ENCODE data around the gene GAS7. TPM values are rescaled to one million over a fixed set of nuclear protein-coding genes. Genes with fewer than 3 reads are reported as not detected.

GAS7 gene
- total RNA-seq, 2 donors from 2014 or later = 10.3 to 144 TPM

DNA sequence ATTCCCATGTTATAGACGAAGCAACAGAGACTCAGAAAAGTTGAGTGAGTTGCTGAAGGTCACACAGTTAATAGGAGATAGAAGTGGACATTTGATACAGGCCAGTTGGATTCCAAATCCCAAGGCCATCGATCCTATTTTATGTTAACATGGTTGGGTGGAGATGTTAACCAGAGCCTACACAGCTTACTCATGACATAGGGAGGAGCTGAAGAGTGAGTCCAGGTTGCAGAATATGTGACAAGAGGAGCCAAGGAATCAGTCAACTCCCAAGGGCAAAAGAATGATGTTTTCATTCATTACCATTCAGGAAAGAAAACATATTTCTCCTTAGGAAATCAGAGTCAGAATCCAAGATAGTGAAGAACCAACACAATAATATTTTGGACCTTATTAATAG lies 40.3 kb upstream of the GAS7 start:
- WGBS = 89% methylated on average over 2 of the region's 2 CpGs
- TF ChIP-seq, protein P1, sequence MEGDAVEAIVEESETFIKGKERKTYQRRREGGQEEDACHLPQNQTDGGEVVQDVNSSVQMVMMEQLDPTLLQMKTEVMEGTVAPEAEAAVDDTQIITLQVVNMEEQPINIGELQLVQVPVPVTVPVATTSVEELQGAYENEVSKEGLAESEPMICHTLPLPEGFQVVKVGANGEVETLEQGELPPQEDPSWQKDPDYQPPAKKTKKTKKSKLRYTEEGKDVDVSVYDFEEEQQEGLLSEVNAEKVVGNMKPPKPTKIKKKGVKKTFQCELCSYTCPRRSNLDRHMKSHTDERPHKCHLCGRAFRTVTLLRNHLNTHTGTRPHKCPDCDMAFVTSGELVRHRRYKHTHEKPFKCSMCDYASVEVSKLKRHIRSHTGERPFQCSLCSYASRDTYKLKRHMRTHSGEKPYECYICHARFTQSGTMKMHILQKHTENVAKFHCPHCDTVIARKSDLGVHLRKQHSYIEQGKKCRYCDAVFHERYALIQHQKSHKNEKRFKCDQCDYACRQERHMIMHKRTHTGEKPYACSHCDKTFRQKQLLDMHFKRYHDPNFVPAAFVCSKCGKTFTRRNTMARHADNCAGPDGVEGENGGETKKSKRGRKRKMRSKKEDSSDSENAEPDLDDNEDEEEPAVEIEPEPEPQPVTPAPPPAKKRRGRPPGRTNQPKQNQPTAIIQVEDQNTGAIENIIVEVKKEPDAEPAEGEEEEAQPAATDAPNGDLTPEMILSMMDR (IDR thresholded peaks at IDR 0.05) = no peak
- TF ChIP-seq POLR2A (IDR thresholded peaks at IDR 0.05) = no peak
- no peak for TF ChIP-seq POLR2AphosphoS5 (IDR thresholded peaks at IDR 0.05)

DNA sequence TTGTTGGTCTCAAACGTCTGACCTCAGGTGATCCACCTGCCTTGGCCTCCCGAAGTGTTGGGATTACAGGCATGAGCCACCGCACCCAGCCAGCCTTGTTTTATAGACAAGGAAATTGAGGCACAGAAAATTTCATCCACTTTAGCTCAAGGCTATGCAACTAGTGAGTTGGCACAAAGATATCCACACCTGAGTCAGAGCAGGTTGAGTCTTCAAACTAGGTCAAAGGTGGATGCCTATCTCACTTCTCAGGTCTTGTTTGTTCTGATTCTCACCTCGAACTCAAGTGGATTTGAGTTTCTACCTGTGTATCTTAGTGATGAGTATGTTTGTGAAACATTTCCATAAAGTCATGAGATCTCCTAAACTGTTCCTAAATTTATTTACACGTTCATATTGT lies 35.6 kb upstream of the GAS7 start:
- Histone ChIP-seq H3K27ac (no peak overlapping the region), H3K4me3 (no peak overlapping the region), H3K27me3 (replicated peaks; ENCODE audit: insufficient read depth) (no peaks in the 10 kb centered on the region), H3K9me3 (no peaks in the 10 kb centered on the region), H3K4me1 (replicated peaks) (no peaks in the 10 kb centered on the region), H3K36me3 (no peaks in the 10 kb centered on the region)
- TF ChIP-seq POLR2A (IDR thresholded peaks at IDR 0.05) (no peak), POLR2AphosphoS5 (IDR thresholded peaks at IDR 0.05) (no peak)
- TF ChIP-seq, protein P1 (IDR thresholded peaks at IDR 0.05) = no peak
- 88% methylated on average over 5 of the region's 5 CpGs for WGBS
- intact Hi-C loops (cut with DNase I) = no loop called here
- no peak for DNase-seq (ENCODE audit: low spot score)

More for the DNA sequence above, 40.3 kb upstream of the GAS7 start:
- Histone ChIP-seq H3K27ac (no peak overlapping the region), H3K9me3 (no peaks in the 10 kb centered on the region), H3K4me3 (no peak overlapping the region), H3K36me3 (no peaks in the 10 kb centered on the region), H3K27me3 (replicated peaks; ENCODE audit: insufficient read depth) (no peaks in the 10 kb centered on the region), H3K4me1 (replicated peaks) (no peaks in the 10 kb centered on the region)
- no peak for DNase-seq (ENCODE audit: low spot score)
- intact Hi-C loops (cut with DNase I) = no loop called here

DNA sequence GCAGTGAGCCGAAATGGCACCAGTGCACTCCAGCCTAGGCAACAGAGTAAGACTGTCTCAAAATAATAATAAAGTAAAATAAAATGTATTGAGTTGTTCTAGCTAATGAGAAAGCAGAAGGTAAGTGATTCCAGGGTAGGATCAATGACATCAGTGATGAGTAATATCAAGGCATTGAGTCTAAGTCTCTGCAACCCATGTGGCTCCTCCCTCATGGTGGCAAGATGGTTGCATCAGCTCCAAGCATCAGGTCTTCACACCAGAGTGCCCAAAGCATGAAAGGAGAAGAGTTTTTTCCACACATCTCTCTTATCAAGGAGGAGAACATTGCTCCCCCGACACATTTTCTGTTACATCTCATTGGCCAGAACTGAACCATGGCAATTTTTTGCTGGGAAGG lies 34.8 kb upstream of the GAS7 start:
- Histone ChIP-seq H3K27me3 (replicated peaks; ENCODE audit: insufficient read depth) (no peaks in the 10 kb centered on the region), H3K4me3 (no peak overlapping the region), H3K4me1 (replicated peaks) (no peaks in the 10 kb centered on the region), H3K36me3 (no peaks in the 10 kb centered on the region), H3K27ac (no peak overlapping the region), H3K9me3 (no peaks in the 10 kb centered on the region)
- intact Hi-C loops (cut with DNase I) = no loop called here
- TF ChIP-seq POLR2AphosphoS5 (IDR thresholded peaks at IDR 0.05) (no peak), POLR2A (IDR thresholded peaks at IDR 0.05) (no peak)
- TF ChIP-seq, protein P1 (IDR thresholded peaks at IDR 0.05) = no peak
- 87% methylated on average over 2 of the region's 2 CpGs for whole genome bisulfite sequencing
- no peak for DNase-seq (ENCODE audit: low spot score)

DNA sequence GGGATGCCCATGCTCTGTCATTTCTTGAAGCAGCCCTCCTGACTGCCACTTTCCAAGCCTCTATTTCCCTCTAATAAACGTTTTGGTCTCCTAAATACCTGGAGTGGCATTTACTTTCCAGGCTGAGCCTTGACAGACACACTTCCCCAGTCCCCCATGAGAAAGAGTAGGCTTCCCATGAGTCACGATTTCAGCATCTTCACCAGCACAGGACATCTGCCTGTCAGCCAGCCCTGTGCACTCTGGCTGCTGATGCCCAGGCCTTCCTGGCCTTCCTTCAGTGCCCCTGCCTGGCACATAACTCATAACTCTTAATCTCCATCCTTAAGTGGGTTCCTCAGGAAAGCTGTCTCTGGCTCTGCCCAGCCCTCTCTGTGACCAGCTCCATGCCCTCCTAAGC lies 30.8 kb upstream of the GAS7 start:
- Histone ChIP-seq H3K9me3 (no peaks in the 10 kb centered on the region), H3K4me3 (no peak overlapping the region), H3K27ac (no peak overlapping the region), H3K36me3 (no peaks in the 10 kb centered on the region), H3K4me1 (replicated peaks) (no peaks in the 10 kb centered on the region), H3K27me3 (replicated peaks; ENCODE audit: insufficient read depth) (no peaks in the 10 kb centered on the region)
- TF ChIP-seq, protein P1 (IDR thresholded peaks at IDR 0.05) = no peak
- TF ChIP-seq POLR2AphosphoS5 (IDR thresholded peaks at IDR 0.05) = no peak
- no peak for TF ChIP-seq POLR2A (IDR thresholded peaks at IDR 0.05)
- 53% methylated on average over 2 of the region's 2 CpGs for WGBS
- no peak for DNase-seq (ENCODE audit: low spot score)
- intact Hi-C loops (cut with DNase I) = loop anchor here (5.0 kb wide), 1 partner anchor 262 kb away; no protein-coding TSS in a partner anchor

DNA sequence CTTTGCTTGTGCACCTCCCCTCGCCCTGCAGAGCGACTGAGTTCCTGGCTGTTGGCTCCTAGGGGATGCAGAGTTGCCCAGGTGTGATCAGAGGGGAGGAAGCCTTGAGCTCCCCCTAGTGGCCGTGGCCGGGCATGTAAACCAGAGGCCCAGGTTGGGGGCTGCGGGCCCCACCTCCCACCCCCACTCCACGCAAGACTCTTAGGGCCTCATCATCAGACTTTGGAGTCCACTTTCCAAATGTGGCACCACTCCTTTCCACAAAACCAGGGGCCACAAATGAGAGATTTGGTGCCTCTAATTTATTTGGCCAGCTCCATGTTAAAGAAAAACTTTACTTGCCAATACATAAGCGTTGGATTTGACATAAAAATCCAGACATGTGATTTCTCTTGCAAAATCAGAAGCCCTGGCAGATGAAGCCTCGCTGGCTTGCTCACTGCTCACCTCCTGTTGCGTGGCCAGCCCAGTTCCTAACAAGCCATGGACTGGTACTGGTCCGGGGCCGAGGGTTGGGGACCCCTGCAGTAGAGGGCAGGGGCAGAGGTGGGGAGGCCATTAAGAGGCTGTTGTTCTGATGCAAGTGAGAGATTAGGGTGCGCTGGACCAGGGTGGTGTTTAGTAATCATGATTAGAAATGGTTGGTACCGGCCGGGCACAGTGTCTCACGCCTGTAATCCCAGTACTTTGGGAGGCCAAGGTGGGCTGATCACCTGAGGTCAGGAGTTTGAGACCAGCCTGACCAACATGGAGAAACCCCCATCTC lies 28.7 kb upstream of the GAS7 start:
- intact Hi-C loops (cut with DNase I) = loop anchor here (5.0 kb wide), 1 partner anchor 260 kb away; no protein-coding TSS in a partner anchor
- TF ChIP-seq, protein P1 (IDR thresholded peaks at IDR 0.05) = peak; percentile 53 to 84 (median 71)
- TF ChIP-seq POLR2AphosphoS5 (IDR thresholded peaks at IDR 0.05) = no peak

More for the DNA sequence above, 28.7 kb upstream of the GAS7 start:
- Histone ChIP-seq H3K4me1 (replicated peaks) (no peaks in the 10 kb centered on the region), H3K9me3 (no peaks in the 10 kb centered on the region), H3K36me3 (no peaks in the 10 kb centered on the region), H3K4me3 (no peak overlapping the region), H3K27me3 (replicated peaks; ENCODE audit: insufficient read depth) (no peaks in the 10 kb centered on the region), H3K27ac (no peak overlapping the region)
- 54% methylated on average over 15 of the region's 15 CpGs for WGBS
- DNase-seq (ENCODE audit: low spot score) = peak; percentile 46

All from prostate gland (tissue), 2 donors.